HK-2 (cell line): Measurements from ENCODE around the gene RBL1.
"Not testable (repeated sequence)": the region's sequence is repeated elsewhere in the genome, so short reads cannot be mapped to it uniquely, and the experiment has no call there.

ENCODE experiments used
- DNase-seq: peaks from one replicate; pipeline ENCODE4 v3.0.0-alpha.2; 2018; ENCODE audit not compliant: unreplicated experiment

RBL1 gene

DNA sequence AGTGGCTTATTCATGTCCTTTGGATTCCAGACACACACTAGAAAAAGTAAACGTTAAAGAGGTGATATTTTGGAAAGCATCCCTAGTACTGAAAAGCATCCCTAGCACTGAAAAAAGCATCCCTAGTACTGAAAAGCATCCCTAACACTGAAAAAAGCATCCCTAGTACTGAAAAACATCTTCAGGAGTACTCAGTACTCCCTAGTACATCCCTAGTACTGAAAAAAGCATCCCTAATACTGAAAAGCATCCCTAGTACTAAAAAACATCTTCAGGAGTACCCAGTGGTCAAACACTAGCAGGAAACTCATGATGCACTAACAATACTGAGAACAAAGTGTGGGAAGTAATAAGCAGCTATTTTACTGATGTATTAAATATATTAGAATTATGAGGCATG lies 98.7 kb downstream of the RBL1 start:
- no peak for DNase-seq

DNA sequence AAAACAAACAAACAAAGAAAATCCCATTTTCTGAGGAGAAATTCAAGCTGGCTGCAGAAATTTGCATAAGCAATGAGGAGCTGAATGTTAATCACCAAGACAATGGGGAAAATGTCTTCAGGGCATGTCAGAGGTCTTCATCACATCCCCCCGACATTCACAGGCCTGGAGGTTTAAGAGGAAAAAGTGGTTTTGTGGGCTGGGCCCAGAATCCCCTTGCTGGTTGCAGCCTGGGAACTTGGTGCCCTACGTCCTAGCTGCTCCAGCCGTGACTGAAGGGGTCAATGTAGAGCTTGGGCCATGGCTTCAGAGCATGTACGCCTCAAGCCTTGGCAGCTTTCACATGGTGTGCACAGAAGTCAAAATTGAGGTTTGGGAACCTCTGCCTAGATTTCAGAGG lies 101.6 kb downstream of the RBL1 start:
- not testable (repeated sequence) for DNase-seq

DNA sequence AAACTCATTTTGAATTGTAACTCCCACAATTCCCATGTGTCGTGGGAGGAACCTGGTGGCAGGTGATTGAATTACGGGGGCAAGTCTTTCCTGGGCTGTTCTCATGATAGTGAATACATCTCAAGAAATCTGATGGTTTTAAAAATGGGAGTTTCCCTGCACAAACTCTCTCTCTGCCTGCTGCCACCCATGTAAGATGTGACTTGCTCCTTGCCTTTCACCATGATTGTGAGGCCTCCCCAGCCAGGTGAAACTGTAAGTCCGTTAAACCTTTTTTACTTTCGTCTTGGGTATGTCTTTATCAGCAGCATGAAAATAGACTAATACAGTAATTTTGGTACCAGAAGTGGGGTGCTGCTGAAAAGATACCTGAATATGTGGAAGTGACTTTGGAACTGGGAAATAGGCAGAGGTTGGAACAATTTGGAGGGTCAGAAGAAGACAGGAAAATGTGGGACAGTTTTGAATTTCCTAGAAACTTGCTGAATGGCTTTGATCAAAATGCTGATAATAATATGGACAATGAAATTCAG lies 102.9 kb downstream of the RBL1 start:
- no peak for DNase-seq

DNA sequence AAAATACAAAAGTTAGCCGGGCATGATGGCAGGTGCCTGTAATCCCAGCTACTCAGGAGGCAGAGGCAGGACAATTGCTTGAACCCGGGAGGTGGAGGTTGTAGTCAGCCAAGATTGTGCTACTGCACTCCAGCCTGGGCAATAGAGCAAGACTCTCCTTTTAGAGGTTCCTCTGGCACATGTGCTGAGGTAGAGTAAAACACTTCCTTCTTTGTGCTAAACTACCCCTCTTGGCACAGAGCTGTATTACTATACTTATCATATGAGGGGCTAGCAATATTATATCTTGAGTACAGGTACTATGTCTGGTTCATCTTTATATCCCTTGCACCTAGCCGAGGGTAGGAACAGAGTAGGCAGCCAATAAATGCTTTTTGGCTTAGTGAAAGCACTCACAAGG lies 104.1 kb downstream of the RBL1 start:
- DNase-seq, result no peak

DNA sequence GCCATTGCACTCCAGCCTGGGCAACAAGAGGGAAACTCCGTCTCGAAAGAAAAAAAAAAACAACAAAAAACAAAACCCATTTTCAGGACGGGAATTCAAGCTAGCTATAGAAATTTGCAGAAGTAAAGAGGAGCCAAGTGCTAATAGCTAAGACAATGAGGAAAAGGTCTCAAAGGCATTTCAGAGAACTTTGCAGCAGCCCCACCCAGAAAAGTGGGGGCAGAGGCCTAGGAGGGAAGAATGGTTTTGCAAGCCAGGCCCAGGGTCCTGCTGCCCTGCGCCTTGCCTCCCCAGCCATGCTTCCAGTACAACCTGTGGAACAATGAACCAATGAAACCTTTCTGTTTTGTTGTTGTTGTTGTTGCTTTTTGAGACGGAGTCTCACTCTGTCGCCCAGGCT lies 106.0 kb downstream of the RBL1 start:
- DNase-seq, result no peak

DNA sequence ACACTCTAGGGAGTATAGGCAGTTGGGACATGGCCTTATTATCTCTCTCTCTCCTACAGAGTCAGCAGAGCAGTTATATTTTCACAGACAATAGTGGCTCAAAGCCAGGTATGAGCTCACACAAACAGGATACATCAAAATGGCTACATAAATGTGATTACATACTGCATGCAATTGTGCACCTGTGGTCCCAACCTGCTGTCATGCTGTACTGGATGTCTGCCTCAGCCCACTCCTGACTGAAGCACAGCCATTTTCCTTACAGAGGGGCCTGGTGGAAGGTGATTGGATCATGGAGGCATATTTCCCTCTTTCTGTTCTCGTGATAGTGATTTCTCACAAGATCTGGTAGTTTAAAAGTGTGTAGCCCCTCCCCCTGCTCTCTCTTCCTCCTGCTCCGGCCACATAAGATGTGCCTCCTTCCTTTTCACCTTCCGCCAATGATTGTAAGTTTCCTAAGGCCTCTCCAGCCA lies 107.3 kb downstream of the RBL1 start:
- DNase-seq, result no peak

DNA sequence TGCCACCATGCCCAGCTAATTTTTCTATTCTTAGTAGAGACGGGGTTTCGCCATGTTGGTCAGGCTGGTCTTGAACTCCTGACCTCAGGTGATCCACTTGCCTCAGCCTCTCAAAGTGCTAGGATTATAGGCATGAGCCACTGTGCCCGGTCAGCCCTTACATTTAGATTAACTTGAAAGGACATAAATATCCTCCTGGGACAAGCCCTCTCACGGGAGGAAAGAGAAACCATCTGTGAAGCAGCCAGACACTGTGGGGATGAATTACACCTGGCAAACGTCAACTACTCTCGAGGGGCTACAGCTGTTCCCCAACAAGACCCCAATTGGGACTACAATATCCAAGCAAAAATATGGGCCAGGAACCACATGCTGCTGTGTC lies 111.5 kb downstream of the RBL1 start:
- DNase-seq, result no peak

DNA sequence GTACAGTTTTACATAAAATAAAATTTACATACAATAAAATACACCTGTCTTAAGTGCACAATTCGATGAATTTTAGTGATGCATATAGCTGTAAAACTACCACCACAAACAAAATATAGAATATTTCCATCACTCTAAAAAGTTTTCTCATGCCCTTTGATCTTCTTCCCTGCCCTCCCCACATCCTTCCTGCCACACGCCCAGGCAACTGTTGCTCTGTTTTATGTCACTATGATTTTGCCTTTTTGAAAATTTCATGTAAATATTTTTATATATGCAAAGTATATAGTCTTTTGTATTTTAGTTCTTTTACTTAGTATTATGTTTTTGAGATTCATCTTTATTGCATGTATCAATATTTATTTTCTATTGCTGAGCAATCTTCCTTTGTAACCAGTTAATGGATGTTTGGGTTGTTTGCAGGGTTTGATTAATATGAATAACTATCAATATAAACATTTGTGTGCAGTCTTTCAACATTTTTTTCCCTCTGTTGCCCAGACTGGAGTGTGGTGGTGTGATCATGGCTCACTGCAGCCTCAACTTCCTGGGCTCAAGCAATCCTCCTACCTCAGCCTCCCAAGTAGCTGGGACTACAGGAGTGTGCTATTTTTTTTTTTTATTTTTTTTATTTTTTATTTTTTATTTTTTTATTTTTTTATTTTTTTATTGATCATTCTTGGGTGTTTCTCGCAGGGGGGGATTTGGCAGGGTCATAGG lies 120.5 kb downstream of the RBL1 start:
- DNase-seq, result no peak

DNA sequence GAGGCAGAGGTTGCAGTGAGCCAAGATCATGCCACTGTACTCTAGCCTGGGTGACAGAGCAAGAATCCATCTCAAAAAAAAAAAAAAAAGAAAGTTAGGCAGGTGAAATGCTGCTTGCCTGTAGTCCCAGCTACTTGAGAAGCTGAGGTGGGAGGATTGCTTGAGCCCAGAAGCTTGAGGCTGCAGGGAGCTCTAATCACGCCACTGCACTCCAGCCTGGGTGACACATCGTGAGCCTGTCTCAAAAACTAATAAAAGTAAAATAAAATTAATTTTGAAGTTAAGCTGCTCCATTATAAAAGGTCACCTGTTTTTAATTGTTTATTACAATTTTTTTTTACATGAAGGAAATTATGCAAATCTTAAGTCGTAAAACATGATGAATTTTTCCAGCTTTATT lies 121.1 kb downstream of the RBL1 start:
- DNase-seq, result no peak

DNA sequence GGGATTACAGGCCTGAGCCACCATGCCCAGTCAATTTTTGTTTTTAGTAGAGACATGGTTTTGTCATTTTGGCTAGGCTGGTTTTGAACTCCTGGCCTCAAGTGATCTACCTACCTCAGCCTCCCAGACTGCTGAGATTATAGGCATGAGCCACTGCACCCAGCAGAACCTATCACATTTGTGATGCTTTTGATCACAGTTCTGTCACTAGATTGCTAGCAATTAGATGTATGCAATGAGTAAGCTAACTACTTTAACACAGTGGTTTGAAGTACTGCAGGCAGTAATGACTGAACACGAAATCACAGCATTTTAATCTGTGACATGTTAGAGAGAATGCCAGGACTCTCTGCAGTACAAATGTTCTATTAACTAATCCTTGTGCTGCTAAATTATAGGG lies 124.7 kb downstream of the RBL1 start:
- DNase-seq, result no peak

DNA sequence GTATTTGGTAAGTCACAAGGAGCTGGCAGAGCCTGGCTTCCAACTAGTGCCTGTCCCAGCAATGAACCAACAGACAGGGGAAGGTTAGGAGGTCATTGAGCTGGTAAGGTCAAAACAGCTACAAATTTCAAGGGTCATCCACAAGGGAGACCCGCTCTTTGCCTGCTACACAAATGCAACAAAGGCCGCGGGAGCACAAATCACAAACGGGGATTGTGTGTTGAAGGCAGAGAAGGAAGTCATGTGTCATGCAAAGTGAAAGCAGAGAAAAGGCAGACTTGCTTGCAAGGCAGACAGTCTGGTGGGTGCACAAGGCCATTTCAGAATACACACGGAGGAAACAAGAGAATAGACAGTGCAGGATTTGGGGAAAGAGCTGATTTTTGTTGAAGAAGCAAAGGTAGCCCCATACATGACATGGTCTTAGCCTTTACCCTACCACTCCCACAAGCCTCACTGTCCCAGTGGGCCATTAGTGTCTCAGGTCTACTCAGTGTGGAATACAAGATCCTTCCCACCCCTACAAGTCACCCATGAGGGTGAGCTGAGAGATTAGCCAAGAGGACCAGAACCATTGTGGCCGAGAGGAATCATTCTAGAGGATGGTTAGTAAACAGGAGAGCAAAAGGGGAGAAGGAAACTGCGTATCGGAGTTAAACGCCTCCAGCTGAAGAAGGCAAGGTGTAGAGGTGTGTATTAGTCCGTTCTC lies 126.2 kb downstream of the RBL1 start:
- no peak for DNase-seq

DNA sequence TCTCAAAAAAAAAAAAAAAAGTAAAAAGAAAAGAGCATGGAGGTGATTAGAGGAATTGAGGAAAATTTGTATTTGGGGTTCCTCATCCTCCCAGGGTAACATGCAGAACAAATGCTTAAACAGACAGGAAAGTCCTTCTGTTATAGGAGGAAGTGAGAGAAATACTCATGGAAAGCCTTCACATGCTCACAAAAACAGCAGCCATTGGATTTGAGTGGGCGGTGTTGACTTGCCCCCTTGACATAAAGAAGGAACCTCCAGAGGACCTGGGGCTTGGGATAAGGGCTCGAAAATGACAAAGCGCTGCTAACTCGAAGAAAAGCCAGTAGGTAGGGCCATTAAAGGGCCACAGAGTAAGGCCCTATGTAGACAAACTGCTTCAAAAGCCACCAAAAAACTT lies 126.7 kb downstream of the RBL1 start:
- no peak for DNase-seq

DNA sequence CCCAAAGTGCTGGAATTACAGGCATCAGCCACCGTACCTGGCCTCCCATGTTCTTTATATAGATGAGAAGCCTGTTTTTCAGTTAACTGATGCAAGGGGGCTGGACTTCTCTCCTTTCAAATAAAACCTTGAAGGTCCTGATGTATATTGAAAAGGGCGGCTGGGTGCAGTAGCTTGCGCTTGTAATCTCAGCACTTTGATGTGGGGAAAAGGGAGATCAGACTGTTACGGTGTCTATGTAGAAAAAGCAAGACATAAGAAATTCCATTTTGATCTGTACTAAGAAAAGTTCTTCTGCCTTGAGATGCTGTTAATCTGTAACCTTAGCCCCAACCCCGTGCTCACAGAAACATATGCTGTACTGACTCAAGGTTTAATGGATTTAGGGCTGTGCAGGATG lies 128.2 kb downstream of the RBL1 start:
- DNase-seq, result no peak

DNA sequence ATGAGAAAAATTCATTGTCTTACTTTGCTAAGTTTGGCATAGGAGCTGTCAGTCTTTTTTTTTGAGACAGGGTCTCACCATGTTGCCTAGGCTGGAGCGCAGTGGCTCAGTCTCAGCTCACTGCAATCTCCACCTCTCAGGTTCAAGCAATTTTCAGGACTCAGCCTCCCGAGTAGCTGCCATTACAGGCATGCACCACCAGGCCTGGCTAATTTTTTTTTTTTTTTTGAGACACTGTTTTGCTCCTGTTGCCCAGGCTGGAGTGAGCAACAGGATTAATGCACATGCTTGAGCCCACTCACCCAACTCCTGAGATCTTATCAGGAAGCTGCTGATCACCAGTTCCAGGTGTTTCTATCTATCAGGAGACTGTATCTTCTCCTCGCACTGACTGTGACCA lies 128.8 kb downstream of the RBL1 start:
- not testable (repeated sequence) for DNase-seq

DNA sequence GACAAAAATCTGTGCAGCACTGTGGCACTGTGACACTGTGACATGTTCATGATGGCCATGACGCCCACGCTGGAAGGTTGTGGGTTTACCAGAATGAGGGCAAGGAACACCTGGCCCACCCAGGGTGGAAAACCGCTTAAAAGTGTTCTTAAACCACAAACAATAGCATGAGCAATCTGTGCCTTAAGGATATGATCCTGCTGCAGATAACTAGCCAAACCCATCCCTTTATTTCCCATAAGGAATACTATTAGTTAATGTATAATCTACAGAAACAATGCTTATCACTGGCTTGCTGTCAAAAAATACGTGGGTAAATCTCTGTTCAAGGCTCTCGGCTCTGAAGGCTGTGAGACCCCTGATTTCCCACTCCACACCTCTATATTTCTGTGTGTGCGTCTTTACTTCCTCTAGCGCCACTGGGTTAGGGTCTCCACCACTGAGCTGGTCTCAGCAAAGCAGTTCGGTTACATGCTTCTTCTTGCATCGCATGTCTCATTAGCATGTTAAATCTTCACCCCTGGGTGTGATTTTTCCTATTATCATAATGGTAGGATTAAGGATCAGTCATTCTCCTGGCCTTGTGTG lies 133.3 kb downstream of the RBL1 start:
- not testable (repeated sequence) for DNase-seq

DNA sequence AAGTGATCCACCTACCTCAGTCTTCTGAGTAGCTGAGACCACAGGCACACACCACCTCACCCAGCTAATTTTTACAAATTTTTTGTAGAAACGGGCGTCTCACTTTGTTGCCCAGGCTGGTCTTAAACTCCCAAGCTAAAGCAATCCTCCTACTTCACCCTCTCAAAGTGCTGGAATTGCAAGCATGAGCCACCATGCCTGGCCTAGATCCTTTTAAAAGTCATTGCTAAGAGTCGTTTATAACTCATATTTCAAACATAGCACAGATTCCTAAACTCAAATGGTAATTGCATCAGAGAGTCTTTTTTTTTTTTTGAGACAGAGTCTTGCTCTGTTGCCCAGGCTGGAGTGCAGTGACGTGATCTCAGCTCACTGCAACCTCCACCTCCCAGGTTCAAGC lies 136.6 kb downstream of the RBL1 start:
- no peak for DNase-seq

DNA sequence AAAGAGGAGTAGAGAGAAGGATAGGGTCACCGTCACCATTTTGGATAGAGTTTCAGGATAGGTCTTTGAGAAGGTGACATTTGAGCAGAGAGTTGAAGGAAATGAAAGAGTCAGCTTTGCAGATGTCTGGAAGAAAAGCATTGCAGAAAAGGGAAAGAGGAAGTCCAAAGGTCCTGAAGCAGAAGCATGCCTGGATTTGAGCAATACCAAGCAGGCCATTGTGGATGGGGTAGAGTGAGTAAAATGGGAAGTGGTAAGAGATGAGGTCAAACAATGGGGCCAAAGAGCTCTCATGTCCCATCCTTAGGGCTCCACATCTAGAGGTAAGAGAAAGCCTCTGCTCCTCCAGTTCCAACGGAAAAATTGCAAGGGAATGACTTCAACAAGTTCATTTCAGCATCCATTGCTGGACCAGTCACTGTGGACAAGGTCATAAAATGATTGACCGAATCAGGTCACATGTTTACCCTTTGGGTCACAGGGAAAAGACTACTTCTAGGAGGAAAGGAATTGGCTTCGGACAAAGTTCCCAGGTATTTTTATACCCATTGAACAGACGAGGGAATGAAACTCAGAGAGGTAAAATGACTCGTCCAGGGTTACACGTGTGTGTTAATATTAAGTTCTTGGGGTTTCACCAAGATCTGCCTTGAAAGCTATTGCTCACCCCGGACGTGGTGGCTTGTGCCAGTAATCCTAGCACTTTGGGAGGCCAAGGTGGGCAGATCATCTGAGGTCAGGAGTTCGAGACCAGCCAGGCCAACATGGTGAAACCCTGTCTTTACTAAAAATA lies 137.7 kb downstream of the RBL1 start:
- no peak for DNase-seq

DNA sequence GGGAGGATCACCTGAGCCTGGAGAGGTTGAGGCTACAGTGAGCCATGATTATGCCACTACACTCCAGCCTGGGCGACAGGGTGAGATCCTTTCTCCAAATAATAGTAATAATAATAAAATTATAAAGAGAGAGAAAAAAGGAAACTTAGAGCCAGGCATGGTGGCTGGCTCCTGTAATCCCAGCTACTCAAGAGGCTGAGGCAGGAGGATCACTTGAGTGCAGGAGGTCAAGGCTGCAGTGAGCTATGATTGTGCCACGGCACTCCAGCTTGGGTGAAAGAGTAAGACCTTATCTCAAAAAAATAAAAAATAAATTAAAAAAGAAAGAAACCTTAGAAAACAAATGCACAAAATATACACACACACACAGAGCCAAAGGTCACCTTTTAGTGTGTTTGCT lies 139.1 kb downstream of the RBL1 start:
- DNase-seq, result no peak

DNA sequence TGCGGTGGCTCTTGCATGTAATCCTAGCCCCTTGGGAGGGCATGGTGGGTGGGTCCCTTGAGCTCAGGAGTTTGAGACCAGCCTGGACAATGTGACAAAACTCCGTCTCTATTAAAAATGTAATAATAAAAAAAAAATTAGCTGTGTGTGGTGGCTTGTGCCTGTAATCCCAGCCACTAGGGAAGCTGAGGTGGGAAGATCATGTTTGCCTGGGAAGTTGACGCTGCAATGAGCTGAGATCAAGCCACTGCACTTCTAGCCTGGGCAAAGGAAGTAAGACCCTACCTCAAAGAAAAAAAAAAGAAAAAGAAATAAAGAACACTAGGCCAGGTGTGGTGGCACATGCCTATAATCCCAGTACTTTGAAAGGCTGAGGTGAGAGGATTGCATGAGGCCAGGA lies 139.8 kb downstream of the RBL1 start:
- DNase-seq, result no peak

DNA sequence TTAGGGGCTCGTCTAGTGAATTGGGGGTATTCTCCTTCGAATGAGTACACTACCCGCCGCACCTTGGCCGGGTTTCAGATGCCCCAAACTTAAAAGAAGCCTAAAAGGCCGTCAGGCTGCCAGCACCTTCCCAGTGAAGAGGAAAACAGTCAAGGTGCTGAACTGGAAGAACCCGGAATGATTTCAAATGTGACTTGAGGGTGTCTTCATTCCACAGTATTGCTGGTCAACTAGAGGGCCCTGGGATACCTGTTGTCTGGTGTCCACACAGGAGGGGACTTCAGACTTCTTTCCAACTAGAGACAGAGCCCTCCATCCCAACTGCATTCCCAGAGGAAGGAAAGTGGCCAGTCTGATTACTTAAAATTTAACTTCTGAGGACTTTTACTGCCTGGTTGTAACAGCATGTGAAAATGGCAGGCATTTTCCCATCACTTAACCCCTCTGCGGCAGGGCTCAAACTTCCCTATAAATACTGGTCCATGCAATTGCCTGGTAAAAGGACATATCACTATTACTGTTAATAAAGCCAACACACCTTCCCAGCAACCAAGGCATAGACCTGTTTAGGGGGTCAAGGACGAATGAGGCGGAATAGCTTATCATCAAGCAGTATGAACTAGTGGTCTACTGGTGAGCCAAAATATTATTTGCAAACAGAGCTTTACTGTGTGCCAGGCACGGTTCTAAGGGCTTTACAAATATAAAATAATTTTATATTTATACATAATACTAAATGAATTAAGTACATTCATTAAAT lies 143.6 kb downstream of the RBL1 start:
- no peak for DNase-seq

DNA sequence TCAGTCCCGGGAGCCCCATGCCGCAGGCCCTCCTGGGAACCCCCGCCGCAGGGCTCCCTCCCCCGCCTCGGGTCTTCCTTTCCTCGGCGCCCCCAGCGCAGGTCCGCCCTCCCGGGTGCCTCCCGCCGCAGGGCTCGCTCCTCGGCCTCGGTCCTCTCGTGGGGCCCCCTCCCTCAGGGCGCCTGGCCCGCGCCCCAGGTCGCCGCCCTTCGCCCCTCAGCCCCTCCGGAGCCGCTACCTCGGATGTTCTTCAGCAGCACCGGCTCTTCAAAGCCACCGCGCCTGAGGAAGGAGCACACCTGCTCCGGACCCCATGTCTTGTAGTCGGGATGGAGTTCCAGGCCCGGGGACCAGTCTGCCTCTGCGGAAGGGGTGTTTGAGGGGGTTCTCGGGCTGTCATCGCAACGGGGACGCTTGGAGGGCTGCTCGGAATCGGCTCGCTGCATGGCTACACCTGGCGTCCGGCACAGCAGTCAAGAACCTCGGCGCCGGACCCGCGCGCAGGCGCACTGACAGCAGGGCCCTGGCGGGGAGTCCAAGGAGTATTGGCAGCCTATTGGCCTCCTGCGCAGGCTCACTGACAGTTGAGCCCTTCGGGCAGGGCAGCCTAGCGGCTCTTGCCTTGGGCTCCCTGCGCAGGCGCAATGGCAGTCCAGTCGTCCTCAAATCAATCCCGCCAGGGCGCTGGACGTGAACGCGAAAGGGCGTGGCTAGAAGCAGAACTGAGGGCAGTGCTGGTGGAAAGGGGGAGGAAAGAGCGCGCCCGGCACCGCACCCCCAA lies 144.4 kb downstream of the RBL1 start, which contains the start of gene SAMHD1:
Gene SAMHD1, minus strand, starts transcription at position 511 of the 781 bp plus-strand sequence. Its CDS starts 65 bp downstream, at position 446.
- DNase-seq, result peak; percentile 99
